Activated CD8-positive, alpha-beta memory T cell treated with anti-CD3 and anti-CD28 coated beads for 4 hours (primary cell): Measurements from ENCODE around the gene ADAM11.
"Not testable (repeated sequence)": the region's sequence is repeated elsewhere in the genome, so short reads cannot be mapped to it uniquely, and the experiment has no call there.

Source experiments
- DNase-seq, 2 donors: peaks; one replicate each; pipeline ENCODE4 v3.0.0-alpha.2; 2020; ENCODE audit warnings: low read depth in 2 of 2

Gene ADAM11

GRCh38 chr17:44795928-44796327, 37.1 kb downstream of the ADAM11 start:
- DNase-seq, result no peak

DNA sequence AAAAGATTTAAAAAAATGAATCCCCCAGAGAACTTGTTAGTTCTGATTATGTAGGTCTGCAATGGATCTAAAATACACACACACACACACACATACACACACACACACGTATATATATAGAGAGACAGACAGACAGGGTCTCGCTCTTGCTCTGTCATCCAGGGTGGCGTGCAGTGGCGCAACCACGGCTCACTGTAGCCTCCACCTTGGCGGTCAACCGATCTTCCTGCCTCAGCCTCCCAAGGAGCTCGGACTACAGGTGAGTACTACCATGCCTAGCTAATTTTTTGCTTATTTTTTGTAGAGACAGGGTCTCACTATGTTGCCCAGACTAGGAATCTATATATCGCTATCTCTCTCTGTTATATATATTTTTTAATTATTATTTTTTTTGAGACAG, 37.9 kb downstream of the ADAM11 start:
- DNase-seq, result no peak

DNA sequence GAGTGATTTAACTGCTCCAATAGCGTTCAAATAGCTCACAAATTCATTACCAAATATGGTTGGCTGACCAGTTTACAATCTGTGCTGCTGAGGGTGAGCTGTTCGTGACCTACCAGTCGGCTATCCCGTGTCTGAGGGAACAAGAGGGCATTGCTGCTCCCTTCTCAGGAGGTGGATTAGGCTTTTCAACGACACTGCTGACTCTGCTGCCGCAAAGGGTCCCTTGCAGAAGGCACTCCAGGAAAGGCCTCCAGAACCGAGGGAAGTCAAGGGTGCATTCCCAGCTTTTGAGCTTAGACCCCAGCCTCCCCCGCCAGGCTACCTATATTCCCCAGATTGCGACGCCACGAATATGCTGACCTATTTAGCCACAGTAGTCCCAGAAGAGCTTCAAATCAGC, 39.0 kb downstream of the ADAM11 start:
- DNase-seq, result no peak

GRCh38 chr17:44798356-44798755, 39.6 kb downstream of the ADAM11 start:
- no peak for DNase-seq

- no peak for DNase-seq
Observed at GRCh38 chr17:44801880-44802279, 43.1 kb downstream of the ADAM11 start.

- DNase-seq, result no peak
Observed at GRCh38 chr17:44804302-44805089, 45.7 kb downstream of the ADAM11 start.

- DNase-seq, result no peak
Observed at GRCh38 chr17:44807093-44807816, 48.5 kb downstream of the ADAM11 start.

DNA sequence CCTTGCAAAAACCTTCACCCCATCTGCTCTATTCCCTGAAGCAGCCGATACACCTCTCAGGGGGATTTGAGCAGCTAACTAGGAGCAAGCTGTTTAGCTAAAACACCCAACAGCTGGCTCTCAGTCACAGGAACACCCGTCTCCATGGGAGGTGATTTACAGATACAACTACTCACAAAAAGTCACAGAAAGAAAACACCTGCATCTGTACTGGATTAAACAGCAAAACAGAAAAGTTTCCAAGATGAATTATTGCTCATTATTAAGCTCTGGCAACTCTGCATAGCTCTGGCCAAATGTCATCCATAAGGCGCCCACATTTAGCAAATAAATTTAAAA, 49.0 kb downstream of the ADAM11 start:
- DNase-seq, result no peak

DNA sequence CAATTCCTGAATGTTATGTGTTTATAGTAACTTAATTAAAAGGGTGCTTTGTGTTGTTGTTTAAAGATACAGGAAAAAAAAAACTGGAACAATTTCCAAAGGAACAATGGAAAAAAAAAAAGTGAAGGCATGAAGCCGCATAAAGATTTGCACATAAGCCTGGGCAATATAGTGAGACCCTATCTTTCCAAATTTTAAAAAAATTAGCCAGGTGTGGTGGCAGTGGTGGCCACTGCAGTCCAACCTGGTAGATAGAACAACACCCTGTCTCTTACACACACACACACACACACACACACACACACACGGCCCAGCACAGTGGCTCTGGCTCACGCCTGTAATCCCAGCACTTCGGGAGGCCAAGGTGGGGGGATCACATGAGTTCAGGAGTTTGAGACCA, 49.4 kb downstream of the ADAM11 start:
- DNase-seq, result no peak

- DNase-seq, result not testable (repeated sequence)
Observed at GRCh38 chr17:44808656-44809388, 50.0 kb downstream of the ADAM11 start.

- no peak for DNase-seq
Observed at GRCh38 chr17:44812263-44812662, 53.5 kb downstream of the ADAM11 start.

GRCh38 chr17:44818508-44818907, 59.7 kb downstream of the ADAM11 start:
- DNase-seq, result not testable (repeated sequence)

- no peak for DNase-seq
Observed at GRCh38 chr17:44820631-44821212, 61.9 kb downstream of the ADAM11 start.

- not testable (repeated sequence) for DNase-seq
Observed at GRCh38 chr17:44825236-44825635, 66.4 kb downstream of the ADAM11 start.

GRCh38 chr17:44826123-44826790, 67.5 kb downstream of the ADAM11 start:
- DNase-seq, result no peak

DNA sequence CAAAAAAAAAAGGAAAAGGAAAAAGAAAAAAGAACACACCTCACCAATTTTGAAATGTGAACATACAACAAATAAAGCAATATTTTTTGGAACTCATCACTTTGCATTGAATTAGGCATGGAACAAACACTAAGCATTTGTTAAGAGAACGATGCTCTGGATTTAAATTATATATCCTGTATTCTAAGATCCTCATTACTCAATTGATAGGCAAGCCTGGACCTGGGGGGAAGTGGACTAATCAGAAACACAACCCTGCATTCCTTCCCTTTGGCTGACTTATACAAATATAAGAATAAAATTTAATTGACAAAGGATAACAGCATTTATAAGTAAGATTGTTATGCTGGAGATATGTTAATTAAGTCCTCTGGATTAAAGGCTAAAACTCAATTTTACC, 69.1 kb downstream of the ADAM11 start:
- no peak for DNase-seq

GRCh38 chr17:44828919-44829522, 70.2 kb downstream of the ADAM11 start:
- no peak for DNase-seq

- DNase-seq, result no peak
Observed at GRCh38 chr17:44829523-44830358, 71.0 kb downstream of the ADAM11 start, which contains the start of gene GJC1. Gene GJC1 (minus strand): TSS chr17:44830287. CDS start chr17:44805817, 24,470 bp downstream.

DNA sequence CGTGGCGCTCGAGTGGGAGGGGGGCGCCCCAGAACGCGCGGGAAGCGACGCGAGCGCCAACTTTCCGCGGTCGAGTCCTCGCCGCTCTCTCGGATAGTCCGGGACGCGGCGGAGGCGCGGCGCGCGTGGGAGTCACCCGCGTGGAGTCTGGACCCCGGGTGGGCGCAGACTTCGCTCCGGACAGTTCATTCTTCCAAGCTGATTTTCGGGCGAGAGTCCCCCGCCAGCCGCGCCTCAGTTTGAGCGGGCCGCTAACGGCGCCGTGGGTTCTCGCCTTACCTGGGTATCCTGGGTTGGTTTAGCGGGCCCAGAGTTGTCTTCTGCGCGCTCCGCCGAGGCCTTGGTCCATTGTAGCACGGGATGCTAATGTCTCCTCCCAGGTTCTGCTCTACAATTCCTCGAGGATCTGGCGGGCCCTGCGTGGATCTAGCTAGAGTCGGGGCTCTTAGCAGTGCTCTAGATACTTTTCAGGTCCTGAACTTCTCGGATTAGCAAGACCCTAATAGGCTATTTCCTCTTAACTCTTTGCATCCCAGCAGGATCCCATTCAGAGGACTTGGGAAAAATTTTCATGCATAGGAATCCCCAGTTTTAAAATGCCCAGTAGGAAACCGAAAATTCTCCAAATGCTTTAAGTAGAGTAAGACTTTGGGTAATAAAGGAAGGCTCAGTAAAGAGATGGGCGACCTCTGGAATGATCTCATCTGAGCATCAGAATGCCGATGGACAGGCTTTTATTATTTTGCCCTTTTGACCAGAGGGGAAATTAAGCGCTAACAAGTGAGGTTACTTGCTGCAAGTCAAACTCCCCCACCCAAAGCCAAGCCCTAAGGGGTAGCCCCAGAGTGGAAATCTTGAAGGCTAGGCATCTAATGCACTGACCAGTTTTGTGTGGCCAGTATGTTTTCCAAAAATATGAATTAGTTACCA, 71.8 kb downstream of the ADAM11 start:
- DNase-seq, result no peak
